HepG2 (cell line): ENCODE data around the gene MAFB. TPM values are rescaled to one million over a fixed set of nuclear protein-coding genes. Genes with fewer than 3 reads are reported as not detected.
A peak's percentile ranks its signal among the peaks of the same experiment; 100 is the strongest.

ENCODE experiments used
- AKAP8 ChIP-seq: sonication (generic); formaldehyde crosslinking; IDR thresholded peaks from 2 replicates; pipeline ENCODE4 v1.5.1; 2020; ENCODE audit warnings: mild to moderate bottlenecking, missing genetic modification reagents
- BRCA1 ChIP-seq: sonication (generic); formaldehyde crosslinking; IDR thresholded peaks from 2 replicates; pipeline ENCODE4 v1.4.0; 2020; ENCODE audit warnings: missing genetic modification reagents
- E2F5 ChIP-seq: sonication (generic); formaldehyde crosslinking; conservative IDR thresholded peaks from 2 replicates; pipeline ENCODE4 v1.4.0; 2020; ENCODE audit warnings: missing genetic modification reagents
- HHEX ChIP-seq: IDR thresholded peaks from 2 replicates; pipeline ENCODE4 v1.6.1; 2016; ENCODE audit warnings: control low read depth
- JDP2 ChIP-seq: sonication (generic); formaldehyde crosslinking; IDR thresholded peaks from 2 replicates; pipeline ENCODE4 v1.8.1; 2022; ENCODE audit warnings: missing genetic modification reagents, borderline replicate concordance
- JUNB ChIP-seq: sonication (generic); formaldehyde crosslinking; IDR thresholded peaks from 2 replicates; pipeline ENCODE4 v1.8.0; 2022; ENCODE audit warnings: missing genetic modification reagents, mild to moderate bottlenecking, borderline replicate concordance
- PHF8 ChIP-seq: sonication (generic); formaldehyde crosslinking; IDR thresholded peaks from 2 replicates; pipeline ENCODE4 v1.5.0; 2020; ENCODE audit warnings: missing genetic modification reagents
- PREB ChIP-seq: sonication (generic); formaldehyde crosslinking; IDR thresholded peaks from 2 replicates; pipeline ENCODE4 v1.4.0; 2020; ENCODE audit warnings: missing genetic modification reagents
- RAD51 ChIP-seq: fragments of 450-650 bp; IDR thresholded peaks from 2 replicates; pipeline ENCODE4 v1.6.1; 2016; ENCODE audit warnings: borderline replicate concordance
- SALL1 ChIP-seq: sonication (generic); formaldehyde crosslinking; IDR thresholded peaks from 2 replicates; pipeline ENCODE4 v1.8.0; 2022; ENCODE audit warnings: mild to moderate bottlenecking, missing genetic modification reagents
- SYNCRIP ChIP-seq: fragments of 200-400 bp; formaldehyde crosslinking; IDR thresholded peaks from 2 replicates; pipeline ENCODE4 v1.6.1; 2018; ENCODE audit warnings: mild to moderate bottlenecking, low read depth, low read length; ENCODE audit not compliant: insufficient read depth
- ZNF326 ChIP-seq: sonication (generic); formaldehyde crosslinking; IDR thresholded peaks from 2 replicates; pipeline ENCODE4 v1.4.0; 2020; ENCODE audit warnings: missing genetic modification reagents, borderline replicate concordance
- ZNF354B ChIP-seq: sonication (generic); formaldehyde crosslinking; IDR thresholded peaks from 2 replicates; pipeline ENCODE4 v1.8.0; 2022; ENCODE audit warnings: mild to moderate bottlenecking, missing genetic modification reagents
- ZSCAN12 ChIP-seq: sonication (generic); formaldehyde crosslinking; IDR thresholded peaks from 2 replicates; pipeline ENCODE4 v1.9.0; 2021; ENCODE audit warnings: mild to moderate bottlenecking, missing genetic modification reagents
- polyA plus RNA-seq, 8 experiments: library from polyadenylated mRNA; depleted of rRNA in 3 of 8; stranded (reverse) in 7 of 8; unstranded in 1 of 8; fragments of >200 nt; fragmentation: Illumina TruSeq in 4 of 8; extraction: Trizol in 4 of 8; gene quantifications; 2 replicates each; pipeline versions ENCODE4 v1.2.1 to v1.2.3, GENCODE V29; 2011 to 2016; ENCODE audit warnings: low read depth in 4 of 8, missing spikeins in 1 of 8, mixed read lengths in 1 of 8; ENCODE audit not compliant: insufficient read depth in 1 of 8
- total RNA-seq, 5 experiments: library from RNA; depleted of rRNA; stranded (reverse); fragments of >200 nt; fragmentation: Illumina TruSeq; extraction: Trizol; gene quantifications; 2 replicates each; pipeline ENCODE4 v1.2.3, GENCODE V29; 2016; ENCODE audit warnings: low read depth in 1 of 5
- TF ChIP-seq, protein P1 (sequence below): sonication (generic); formaldehyde crosslinking; conservative IDR thresholded peaks from 2 replicates; pipeline ENCODE4 v1.8.0; 2022; ENCODE audit warnings: mild to moderate bottlenecking, moderate library complexity, missing genetic modification reagents
- TF ChIP-seq, protein P2 (sequence below), 2 experiments: IDR thresholded peaks; 2 replicates each; pipeline ENCODE4 v1.6.1; 2011 to 2012; ENCODE audit warnings: low read length in 2 of 2, borderline replicate concordance in 1 of 2, low read depth in 1 of 2, mild to moderate bottlenecking in 1 of 2, moderate library complexity in 1 of 2

MAFB gene
- total and polyA plus RNA-seq, 2 of the 13 experiments (the other 11 are each of a cell fraction or from before 2014, with no cell fraction given): 0.08 to 0.11 TPM

- TF ChIP-seq PREB (no peak), AKAP8 (CRISPR knock-in tag) (no peak), E2F5 (no peak), HHEX (CRISPR knock-in tag) (no peak), ZNF354B (no peak), PHF8 (peak; percentile 48; the same call in 1 of the 2 replicates), ZNF326 (CRISPR knock-in tag) (no peak), ZSCAN12 (CRISPR knock-in tag) (no peak), JUNB (CRISPR knock-in tag) (no peak), RAD51 (no peak), JDP2 (CRISPR knock-in tag) (no peak), SYNCRIP (no peak), BRCA1 (CRISPR knock-in tag) (no peak), SALL1 (CRISPR knock-in tag) (peak; percentile 17; the same call in 1 of the 2 replicates)
- TF ChIP-seq, protein P1, sequence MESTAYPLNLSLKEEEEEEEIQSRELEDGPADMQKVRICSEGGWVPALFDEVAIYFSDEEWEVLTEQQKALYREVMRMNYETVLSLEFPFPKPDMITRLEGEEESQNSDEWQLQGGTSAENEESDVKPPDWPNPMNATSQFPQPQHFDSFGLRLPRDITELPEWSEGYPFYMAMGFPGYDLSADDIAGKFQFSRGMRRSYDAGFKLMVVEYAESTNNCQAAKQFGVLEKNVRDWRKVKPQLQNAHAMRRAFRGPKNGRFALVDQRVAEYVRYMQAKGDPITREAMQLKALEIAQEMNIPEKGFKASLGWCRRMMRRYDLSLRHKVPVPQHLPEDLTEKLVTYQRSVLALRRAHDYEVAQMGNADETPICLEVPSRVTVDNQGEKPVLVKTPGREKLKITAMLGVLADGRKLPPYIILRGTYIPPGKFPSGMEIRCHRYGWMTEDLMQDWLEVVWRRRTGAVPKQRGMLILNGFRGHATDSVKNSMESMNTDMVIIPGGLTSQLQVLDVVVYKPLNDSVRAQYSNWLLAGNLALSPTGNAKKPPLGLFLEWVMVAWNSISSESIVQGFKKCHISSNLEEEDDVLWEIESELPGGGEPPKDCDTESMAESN (CRISPR knock-in tag): no peak; the same call in 1 of the 2 replicates
- TF ChIP-seq, protein P2, sequence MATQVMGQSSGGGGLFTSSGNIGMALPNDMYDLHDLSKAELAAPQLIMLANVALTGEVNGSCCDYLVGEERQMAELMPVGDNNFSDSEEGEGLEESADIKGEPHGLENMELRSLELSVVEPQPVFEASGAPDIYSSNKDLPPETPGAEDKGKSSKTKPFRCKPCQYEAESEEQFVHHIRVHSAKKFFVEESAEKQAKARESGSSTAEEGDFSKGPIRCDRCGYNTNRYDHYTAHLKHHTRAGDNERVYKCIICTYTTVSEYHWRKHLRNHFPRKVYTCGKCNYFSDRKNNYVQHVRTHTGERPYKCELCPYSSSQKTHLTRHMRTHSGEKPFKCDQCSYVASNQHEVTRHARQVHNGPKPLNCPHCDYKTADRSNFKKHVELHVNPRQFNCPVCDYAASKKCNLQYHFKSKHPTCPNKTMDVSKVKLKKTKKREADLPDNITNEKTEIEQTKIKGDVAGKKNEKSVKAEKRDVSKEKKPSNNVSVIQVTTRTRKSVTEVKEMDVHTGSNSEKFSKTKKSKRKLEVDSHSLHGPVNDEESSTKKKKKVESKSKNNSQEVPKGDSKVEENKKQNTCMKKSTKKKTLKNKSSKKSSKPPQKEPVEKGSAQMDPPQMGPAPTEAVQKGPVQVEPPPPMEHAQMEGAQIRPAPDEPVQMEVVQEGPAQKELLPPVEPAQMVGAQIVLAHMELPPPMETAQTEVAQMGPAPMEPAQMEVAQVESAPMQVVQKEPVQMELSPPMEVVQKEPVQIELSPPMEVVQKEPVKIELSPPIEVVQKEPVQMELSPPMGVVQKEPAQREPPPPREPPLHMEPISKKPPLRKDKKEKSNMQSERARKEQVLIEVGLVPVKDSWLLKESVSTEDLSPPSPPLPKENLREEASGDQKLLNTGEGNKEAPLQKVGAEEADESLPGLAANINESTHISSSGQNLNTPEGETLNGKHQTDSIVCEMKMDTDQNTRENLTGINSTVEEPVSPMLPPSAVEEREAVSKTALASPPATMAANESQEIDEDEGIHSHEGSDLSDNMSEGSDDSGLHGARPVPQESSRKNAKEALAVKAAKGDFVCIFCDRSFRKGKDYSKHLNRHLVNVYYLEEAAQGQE (IDR thresholded peaks at IDR 0.05; ENCODE audit: borderline replicate concordance in 1 of 2, low read depth in 1 of 2, low read length in 2 of 2): no peak
Measured at GRCh38 chr20:40689100-40689942, at the start of gene MAFB (continued).
